Measurements from ENCODE around the gene APOA4. TPM values are rescaled to one million over a fixed set of nuclear protein-coding genes. Genes with fewer than 3 reads are reported as not detected.

Gene APOA4
- polyA plus RNA-seq, 3 donors = not detected

GRCh38 chr11:116864531-116864930, 41.4 kb upstream of the APOA4 start:
- no peaks in the 10 kb centered on the region for H3K27me3 ChIP-seq (ENCODE audit: control insufficient read depth in 2 of 2, insufficient read depth in 2 of 2, low read length in 2 of 2)
- peaks cover 96 to 100% of the 10 kb centered on the region in 2 donors for H3K36me3 ChIP-seq (replicated peaks in 1 of 2; ENCODE audit: control insufficient read depth in 1 of 2, insufficient read depth in 2 of 2, low read length in 2 of 2)
- Mint-ChIP-seq H3K4me3 (no peak overlapping the region), H3K9me3 (no peaks in the 10 kb centered on the region), H3K27ac (no peak overlapping the region), H3K4me1 (no peaks in the 10 kb centered on the region), H3K27me3 (ENCODE audit: low read depth in 3 of 3) (no peaks in the 10 kb centered on the region), H3K36me3 (peaks cover 92 to 100% of the 10 kb centered on the region in 2 donors)
- no peaks in the 10 kb centered on the region for H3K9me3 ChIP-seq (replicated peaks in 1 of 2; ENCODE audit: control insufficient read depth in 1 of 2, insufficient read depth in 1 of 2, low read length in 2 of 2)
- intact Hi-C loops (cut with micrococcal nuclease) = no loop called here
- H3K4me2 ChIP-seq (replicated peaks; ENCODE audit: extremely low read depth, low read length, poor library complexity, severe bottlenecking) = no peak overlapping the region
- H4K20me1 ChIP-seq (ENCODE audit: insufficient read depth, low read length) = peaks cover 5% of the 10 kb centered on the region
- H3K79me2 ChIP-seq (ENCODE audit: insufficient read depth, low read length) = no peaks in the 10 kb centered on the region
- no peak overlapping the region for H2AFZ ChIP-seq (ENCODE audit: insufficient read depth, low read depth, low read length, poor library complexity, severe bottlenecking)
- no peak for TF ChIP-seq CTCF (IDR thresholded peaks at IDR 0.05)
- no peak for DNase-seq
- H3K27ac ChIP-seq (ENCODE audit: low read depth in 1 of 2, low read length in 2 of 2) = no peak overlapping the region
- H3K9ac ChIP-seq (ENCODE audit: insufficient read depth, low read length, poor library complexity, severe bottlenecking) = no peak overlapping the region
- H3K4me3 ChIP-seq (replicated peaks in 1 of 3; ENCODE audit: low read depth in 2 of 3, low read length in 3 of 3) = no peak overlapping the region
- 98% methylated on average over 4 of the region's 5 CpGs for WGBS (ENCODE audit: insufficient coverage)
- no peaks in the 10 kb centered on the region for H3K4me1 ChIP-seq (ENCODE audit: control insufficient read depth in 1 of 2, insufficient read depth in 2 of 2, low read length in 2 of 2)

GRCh38 chr11:116862951-116863350, 39.8 kb upstream of the APOA4 start:
- Mint-ChIP-seq H3K4me3 (no peak overlapping the region), H3K27ac (no peak overlapping the region), H3K27me3 (ENCODE audit: low read depth in 3 of 3) (no peaks in the 10 kb centered on the region), H3K9me3 (no peaks in the 10 kb centered on the region), H3K4me1 (no peaks in the 10 kb centered on the region), H3K36me3 (peaks cover 94 to 100% of the 10 kb centered on the region in 2 donors)
- DNase-seq = no peak
- Histone ChIP-seq H2AFZ (ENCODE audit: insufficient read depth, low read depth, low read length, poor library complexity, severe bottlenecking) (no peak overlapping the region), H3K4me1 (ENCODE audit: control insufficient read depth in 1 of 2, insufficient read depth in 2 of 2, low read length in 2 of 2) (no peaks in the 10 kb centered on the region), H3K9ac (ENCODE audit: insufficient read depth, low read length, poor library complexity, severe bottlenecking) (no peak overlapping the region), H3K27ac (ENCODE audit: low read depth in 1 of 2, low read length in 2 of 2) (no peak overlapping the region), H3K4me2 (replicated peaks; ENCODE audit: extremely low read depth, low read length, poor library complexity, severe bottlenecking) (no peak overlapping the region), H3K27me3 (ENCODE audit: control insufficient read depth in 2 of 2, insufficient read depth in 2 of 2, low read length in 2 of 2) (no peaks in the 10 kb centered on the region), H3K4me3 (replicated peaks in 1 of 3; ENCODE audit: low read depth in 2 of 3, low read length in 3 of 3) (no peak overlapping the region), H3K79me2 (ENCODE audit: insufficient read depth, low read length) (no peaks in the 10 kb centered on the region), H3K36me3 (replicated peaks in 1 of 2; ENCODE audit: control insufficient read depth in 1 of 2, insufficient read depth in 2 of 2, low read length in 2 of 2) (peaks cover 96 to 100% of the 10 kb centered on the region in 2 donors), H3K9me3 (replicated peaks in 1 of 2; ENCODE audit: control insufficient read depth in 1 of 2, insufficient read depth in 1 of 2, low read length in 2 of 2) (no peaks in the 10 kb centered on the region), H4K20me1 (ENCODE audit: insufficient read depth, low read length) (peaks cover 3% of the 10 kb centered on the region)
- TF ChIP-seq CTCF (IDR thresholded peaks at IDR 0.05) = no peak
- intact Hi-C loops (cut with micrococcal nuclease) = no loop called here
- no CpG with 5 or more reads among the region's 3 CpGs for WGBS (ENCODE audit: insufficient coverage)

Data from CD14-positive monocyte (primary cell).